Stimulated activated CD4-positive, alpha-beta T cell treated with anti-CD3 and anti-CD28 coated beads, Interleukin-1b, Interleukin-23, amount 100 ng/mL, for 4 hours (primary cell): ENCODE results near the gene RBFA.
"Not testable (repeated sequence)": the region's sequence is repeated elsewhere in the genome, so short reads cannot be mapped to it uniquely, and the experiment has no call there.

ENCODE experiments used
- DNase-seq, 2 donors: peaks; one replicate each; pipeline ENCODE4 v3.0.0-alpha.2; 2020; ENCODE audit warnings: low read depth in 2 of 2

The RBFA gene, protein sequence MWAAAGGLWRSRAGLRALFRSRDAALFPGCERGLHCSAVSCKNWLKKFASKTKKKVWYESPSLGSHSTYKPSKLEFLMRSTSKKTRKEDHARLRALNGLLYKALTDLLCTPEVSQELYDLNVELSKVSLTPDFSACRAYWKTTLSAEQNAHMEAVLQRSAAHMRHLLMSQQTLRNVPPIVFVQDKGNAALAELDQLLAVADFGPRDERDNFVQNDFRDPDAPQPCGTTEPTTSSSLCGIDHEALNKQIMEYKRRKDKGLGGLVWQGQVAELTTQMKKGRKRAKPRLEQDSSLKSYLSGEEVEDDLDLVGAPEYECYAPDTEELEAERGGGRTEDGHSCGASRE

DNA sequence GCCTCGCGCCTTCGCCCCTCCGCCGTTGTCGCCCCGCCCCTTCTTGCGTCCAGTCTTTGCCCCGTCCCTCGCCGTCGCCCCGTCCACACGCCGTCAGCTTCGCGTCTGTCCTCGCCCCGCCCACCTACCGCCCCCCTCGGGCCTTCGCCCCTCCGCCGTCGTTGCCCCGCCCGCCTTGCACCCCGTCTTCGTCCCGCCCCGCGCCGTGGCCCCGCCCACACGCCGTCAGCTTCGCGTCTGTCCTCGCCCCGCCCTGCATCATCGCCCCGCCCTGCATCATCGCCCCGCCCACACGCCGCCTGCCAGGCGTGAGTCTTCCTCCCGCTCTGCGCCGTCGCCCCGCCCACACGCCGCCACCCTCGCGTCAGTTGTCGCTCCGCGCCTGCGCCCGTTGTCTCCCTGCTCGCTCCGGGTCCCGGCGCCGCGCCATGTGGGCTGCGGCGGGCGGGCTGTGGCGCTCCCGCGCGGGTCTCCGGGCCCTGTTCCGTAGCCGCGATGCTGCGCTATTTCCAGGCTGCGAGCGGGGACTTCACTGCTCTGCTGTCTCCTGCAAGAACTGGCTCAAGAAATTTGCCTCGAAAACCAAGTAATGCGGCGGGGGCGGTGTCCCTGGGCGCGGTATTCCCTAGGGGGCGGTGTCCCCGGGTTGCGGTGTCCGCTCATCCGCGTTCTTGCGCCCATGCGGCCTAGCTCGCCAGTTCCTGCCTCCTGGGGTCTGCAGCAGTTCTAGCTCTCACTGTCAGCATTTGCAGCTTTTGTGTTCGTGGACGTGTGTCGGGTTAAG is at the start of gene RBFA:
TSS of gene RBFA (plus strand) at position 367 of the 784 bp plus-strand sequence. CDS start at position 429, 62 bp downstream.
- peak; percentile 100 for DNase-seq

DNA sequence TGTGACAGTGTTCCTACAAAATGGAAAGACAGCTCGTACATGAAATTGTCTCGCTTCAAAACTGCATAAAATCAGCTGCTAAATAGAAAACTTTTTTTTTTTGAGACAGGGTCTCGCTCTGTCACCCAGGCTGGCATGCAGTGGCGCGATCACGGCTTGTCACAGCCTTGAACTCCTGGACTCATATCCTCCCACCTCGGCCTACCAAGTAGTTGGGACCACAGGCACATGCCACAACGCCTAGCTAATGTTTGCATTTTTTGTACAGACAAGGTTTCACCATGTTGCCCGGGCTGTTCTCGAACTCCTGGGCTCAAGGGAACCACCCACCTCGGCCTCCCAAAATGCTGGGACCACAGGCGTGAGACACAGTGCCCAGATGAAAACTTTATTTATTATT is 49.1 kb upstream of the RBFA start:
- DNase-seq, result no peak

DNA sequence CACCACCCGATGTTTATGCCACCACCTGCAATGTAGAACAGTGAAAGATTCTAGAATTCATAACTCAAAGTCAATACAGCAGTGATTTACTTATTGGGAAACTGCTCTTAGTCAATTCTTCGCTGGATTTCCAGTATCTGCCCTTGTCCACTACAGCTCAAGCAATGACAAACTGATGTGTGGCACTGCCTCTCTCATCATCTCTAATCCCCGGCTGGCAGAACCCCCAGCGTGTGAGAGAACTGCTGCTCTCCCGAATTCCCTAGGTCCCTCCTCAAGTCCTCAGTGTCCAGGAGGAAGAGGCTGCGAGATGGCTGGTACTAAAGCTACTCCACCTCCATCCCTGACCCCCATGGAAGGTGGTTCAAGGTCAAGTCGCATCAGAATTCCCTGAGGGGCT is 47.5 kb upstream of the RBFA start:
- no peak for DNase-seq

DNA sequence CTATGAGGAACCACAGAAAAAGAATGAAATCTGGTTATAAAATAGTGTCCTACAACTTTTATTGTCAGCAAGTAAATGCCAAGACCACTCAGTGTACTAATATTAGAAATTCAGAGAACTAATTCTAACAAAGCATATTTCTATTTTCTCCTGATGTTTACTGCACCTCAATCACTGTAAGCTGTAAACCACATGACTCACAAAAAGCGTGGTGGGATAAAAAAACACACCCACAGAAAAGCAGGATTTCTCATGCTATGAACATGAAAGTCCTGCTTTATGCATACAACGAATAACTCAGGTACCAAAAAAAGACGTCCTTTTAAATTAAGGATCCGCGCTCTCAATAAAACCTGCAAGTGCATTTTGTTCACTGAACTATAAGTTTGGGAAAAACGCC is 46.7 kb upstream of the RBFA start:
- DNase-seq, result no peak

DNA sequence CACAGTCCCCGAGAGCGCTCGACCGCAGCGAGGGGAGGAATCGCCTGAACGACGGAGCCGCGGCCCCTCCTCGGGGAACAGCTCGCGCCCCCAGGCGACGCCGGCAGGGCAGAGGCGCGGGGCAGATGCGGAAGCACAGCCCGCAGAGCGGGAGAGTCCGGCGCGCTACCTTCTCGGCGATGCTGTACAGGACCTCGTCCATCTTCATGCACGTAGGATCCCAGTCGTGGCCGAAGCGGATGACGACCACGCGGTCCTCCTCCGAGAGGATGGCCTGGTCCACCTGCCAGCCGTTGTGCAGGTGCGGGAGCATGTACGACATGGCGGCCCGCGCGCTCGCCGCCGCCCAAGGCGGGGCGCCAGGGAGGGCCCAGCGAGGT is 46.2 kb upstream of the RBFA start:
- DNase-seq, result peak; percentile 24 to 52

DNA sequence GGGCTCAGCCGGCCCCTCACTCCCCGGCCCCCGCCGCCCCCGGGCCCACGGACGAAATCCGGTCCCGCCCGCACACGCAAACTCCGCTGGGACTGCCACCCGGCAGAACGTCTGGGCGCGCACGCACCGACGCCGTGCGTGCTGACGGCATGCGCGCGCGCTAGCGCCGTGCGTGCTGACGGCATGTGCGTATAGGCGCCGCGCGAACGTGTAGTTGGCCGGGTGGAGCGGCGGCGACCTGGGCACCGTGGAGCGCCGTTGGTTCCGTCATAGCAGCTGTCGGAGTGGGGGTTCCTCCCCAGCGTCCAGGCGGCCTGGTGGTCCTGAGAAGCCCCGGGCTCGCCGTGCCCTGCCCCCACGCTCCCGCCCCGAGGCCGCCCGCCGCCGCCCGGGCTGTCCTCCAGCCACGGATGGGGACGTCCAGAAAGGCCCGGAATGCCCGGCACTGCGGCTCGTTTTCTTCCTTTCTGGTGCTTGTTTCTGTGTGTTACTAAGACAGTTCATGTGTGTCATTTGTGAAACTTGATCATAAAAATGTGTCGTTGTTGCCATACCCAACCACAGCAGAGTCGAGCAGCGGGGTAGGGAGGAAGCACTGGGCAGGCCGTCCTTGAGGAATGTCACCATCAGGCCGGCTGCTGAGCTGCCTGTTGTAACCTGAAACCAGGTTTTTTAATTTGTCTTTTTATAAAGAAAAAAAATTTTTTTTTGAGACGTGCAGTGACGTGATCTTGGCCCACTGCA is 45.6 kb upstream of the RBFA start, which contains the start of gene TXNL4A:
TSS of gene TXNL4A (minus strand) at position 113 of the 744 bp plus-strand sequence. CDS start 171 bp downstream, outside the sequence.
- DNase-seq, result peak; percentile 75 to 80

DNA sequence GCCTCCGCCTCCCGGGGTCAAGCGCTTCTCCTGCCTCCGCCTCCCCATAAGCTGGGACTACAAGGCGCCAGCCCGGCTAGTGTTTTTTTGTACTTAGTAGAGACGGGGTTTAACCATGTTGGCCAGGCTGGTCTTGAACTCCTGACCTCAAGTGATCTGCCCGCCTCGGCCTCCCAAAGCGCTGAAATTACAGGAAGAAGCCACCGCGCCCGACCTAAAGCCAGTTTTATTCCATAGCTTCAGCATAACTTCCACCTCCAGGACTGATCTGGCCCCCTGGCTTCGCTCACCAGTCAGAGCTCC is 45.1 kb upstream of the RBFA start:
- no peak for DNase-seq

DNA sequence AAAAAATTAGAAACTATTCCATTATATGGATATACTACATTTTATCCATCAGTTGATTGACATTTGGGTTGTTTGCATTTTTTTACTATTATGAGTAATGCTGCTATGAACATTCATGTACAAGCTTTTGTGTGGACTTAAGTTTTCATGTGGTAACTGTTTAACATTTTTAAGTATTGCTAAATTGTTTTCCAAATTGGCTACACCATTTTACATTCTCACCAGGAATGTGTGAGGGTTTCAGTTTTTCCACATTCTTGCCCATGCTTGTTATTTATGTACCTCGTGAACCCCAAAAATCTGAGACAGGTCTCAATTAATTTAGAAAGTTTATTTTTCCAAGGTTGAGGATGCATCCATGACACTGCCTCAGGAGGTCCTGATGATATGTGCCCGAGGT is 42.7 kb upstream of the RBFA start:
- no peak for DNase-seq

DNA sequence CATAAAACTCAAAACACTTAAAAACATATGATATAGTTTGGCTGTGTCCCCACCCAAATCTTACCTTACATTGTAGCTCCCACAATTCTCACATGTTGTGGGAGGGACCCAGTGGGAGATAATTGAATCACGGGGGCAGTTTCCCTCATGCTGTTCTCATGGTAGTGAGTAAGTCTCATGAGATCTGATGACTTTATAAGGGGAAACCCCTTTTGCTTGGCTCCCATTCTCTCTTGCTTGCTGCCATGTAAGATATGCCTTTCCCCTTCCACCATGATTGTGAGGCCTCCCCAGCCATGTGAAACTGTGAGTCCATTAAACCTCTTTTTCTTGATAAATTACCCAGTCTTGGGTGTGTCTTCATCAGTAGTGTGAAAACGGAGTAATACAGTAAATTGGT is 34.5 kb upstream of the RBFA start:
- not testable (repeated sequence) for DNase-seq

DNA sequence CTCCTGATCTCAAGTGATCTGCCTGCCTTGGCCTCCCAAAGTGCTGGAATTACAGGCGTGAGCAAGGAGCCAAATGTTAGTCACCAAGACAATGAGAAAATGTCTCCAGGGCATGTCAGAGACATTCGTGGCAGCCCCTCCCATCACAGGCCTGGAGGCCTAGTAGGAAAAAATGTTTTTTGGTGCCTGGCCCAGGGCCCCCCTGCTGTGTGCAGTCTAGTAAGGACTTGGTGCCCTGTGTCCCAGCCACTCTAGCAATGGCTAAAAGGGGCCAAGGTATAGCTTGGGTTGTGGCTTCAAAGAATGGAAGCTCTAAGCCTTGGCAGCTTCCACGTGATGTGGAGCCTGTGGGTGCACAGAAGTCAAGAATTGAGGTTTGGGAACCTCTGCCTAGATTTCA is 33.4 kb upstream of the RBFA start:
- no peak for DNase-seq

DNA sequence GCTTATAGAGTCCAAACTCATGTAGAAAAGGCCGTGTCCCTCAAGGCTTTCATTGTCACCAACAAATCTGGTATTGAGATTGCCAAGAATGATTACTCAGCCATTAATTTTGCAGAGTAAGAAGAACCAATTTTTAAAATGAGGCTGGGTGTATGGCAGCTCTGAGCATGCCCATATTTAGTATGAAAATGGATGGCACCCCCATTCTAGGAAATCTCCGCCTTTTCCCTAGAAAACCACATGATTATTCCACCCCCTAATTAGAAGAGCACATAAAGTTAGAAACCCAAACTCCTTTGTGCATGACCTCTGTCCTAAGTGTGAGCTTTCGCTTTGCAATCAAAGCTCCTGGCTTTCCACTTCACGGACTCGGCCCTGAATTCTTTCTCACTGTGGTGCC is 31.8 kb upstream of the RBFA start:
- DNase-seq, result no peak

DNA sequence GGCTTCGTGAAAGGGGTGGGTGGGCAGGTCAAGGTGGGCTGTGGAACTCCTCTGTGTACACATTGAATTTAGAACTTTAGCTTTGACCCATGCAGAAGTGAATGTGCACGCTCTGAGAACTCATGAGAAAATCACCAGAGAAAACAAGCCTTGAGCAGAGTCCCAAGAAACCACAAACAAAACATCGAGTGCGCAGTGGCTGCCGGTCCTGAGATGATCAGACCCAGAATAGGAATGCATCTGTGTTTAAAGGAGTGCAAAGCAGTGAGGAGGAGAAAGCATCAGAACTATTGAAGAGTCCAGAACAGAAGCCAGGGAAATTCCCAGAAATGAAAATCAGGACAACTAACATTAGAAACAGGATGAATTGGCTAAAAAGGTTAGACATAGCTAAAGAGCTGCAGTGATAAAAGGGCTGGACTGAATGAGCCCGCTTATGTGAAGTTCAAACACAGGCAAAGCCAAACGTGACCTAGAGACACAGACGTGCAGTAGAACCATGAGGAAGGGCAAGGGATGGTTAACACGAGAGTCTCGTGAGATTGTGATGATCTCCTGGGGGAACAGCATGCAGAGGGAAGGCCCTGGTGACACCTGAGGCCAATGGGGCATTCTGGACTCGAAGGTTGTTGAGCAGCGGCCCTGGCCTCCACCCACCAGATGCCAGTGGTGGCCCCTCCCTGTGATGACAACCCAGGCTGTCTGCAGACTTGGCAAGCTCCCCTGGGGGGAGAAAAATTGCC is 29.5 kb upstream of the RBFA start:
- no peak for DNase-seq

DNA sequence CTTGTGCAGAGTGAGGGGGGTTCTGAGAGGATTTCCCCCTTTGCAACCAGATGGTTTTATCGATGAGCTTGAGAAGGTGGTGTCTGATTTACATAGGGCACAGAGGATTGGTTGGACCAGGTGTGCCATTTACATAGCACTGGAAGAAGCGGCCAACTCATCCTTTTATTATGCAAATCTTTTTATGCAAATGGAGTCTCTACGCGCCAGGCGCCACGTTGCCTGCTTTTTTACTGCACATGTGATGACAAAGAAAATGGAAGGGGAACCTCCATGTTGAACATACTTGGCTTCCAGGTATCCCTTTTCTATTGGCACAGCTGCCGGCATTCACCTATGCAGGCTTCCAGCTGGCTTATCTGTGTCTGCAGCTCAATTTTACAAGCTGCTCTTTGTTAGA is 27.5 kb upstream of the RBFA start:
- DNase-seq, result no peak

DNA sequence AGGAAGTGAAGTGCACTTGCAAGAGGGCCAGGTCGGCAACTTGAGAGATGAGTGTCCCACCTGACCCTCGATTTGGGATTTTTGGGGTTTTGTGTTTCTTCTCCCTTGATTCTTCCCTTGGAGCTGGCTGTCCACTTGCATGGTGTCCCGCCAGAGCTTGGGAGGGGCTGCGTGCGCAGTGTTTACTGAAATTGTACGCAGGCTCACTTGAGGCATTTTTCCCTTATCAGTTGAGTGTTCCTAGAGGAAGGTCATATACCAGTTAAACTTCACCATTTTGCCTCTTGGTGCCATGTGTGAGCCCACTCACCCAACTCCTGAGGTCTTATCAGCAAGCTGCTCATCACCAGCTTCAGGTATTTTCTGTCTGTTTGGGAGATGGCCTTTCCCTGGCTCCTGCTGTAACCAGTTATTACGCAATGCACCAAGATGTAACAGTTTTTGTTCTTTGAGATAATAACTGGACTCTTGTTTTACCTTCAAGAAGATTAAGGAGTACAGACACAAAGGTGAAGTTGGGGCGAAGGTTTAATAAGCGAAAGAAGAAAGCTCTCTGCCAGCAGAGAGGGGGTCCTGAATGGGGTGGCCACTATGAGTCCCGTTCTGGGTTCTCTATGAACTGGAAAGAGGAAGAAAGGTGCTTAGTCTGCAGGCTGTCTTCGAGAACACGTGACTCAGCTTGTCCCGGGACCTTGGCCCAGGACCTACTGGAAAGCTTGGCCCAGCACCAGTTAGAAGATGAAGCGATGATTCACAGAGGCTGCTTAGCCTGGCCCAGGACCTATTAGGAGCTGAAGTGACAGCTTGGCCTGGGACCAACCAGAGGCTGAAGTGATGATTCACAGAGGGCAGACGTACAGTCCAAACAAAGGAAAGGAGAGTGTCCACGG is 24.3 kb upstream of the RBFA start:
- no peak for DNase-seq

DNA sequence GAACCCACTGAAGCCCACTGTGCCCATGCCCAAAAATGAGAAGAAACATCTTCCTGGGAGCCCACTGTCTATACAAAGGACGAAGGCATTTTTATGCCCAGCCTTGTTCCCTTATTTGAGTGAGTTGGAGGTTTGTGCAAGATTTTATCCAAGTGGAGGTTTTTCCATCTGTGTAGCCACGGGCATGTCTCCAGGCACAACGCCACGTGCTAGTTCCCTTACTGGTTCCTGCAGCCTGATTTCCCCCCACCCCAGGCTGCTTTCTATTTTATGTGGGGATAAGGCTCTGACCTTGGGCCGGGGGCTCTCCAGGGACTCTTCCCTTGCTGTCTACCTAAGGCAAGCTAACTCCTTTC is 23.7 kb upstream of the RBFA start:
- DNase-seq, result no peak

DNA sequence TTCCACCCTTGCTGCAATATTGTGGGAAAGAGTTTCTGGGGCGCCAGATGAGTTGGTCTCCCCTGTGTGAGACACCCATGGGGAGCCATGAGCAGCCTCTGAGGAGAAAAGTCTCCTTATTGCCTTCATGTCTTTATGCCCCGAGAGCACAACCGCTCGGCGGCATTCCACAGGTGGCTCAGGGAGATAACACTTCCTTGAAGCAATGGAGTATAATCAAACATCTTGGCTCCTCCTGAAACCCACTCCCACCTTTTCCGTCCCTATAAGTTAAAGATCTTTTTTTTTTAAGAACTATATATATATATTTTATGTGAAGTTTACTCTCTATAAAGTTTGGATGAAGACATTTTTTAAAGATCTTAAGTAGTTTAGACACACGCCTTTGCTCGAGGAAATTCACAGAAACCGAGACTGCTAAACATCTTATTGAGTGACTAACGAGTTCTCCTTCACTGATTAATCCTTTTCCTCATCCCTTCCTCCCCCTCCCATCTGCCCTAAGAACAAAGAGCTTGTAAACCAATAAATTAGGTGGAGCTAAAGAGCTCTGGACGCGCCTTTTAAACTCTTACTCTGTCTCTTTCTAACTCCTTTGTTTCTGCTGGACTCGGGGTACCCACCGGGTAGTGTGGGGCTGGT is 22.6 kb upstream of the RBFA start:
- not testable (repeated sequence) for DNase-seq

DNA sequence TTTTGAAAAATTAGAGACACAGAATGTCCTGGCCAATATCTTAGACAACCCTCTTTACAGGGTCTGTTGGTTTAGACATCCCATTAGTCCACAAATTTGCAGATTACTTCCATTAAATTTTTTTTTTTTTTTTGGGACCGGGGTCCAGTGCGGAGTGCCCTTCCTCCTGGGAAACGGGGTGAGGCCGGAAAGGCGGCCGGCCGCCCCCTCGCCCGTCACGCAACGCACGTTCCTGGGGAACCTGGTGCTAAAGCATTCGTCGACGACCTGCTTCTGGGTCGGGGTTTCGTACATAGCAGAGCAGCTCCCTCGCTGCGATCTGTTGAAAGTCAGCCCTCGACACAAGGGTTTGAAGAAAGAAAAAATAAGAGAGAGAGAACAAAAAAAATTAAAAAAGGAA is 21.5 kb upstream of the RBFA start:
- DNase-seq, result no peak

DNA sequence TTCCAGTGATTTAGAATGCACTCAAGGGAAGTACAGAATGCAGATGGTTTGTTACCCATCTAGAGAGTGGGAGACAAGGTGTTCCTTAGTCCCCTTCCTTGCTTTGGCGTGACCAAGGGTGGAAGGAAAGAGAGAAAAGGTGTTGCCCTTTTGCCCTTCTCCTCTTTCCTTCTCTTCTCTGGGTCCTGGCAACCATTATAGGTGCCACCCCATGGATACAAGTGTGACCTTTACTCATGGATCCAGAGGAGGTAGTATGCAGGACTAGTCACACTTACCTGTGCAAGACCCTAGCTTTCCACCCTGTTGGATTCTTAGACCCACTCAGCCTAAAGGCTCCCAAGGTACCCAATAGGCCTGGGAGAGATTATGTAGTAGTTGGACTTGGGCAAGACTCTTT is 11.6 kb upstream of the RBFA start:
- DNase-seq, result no peak

DNA sequence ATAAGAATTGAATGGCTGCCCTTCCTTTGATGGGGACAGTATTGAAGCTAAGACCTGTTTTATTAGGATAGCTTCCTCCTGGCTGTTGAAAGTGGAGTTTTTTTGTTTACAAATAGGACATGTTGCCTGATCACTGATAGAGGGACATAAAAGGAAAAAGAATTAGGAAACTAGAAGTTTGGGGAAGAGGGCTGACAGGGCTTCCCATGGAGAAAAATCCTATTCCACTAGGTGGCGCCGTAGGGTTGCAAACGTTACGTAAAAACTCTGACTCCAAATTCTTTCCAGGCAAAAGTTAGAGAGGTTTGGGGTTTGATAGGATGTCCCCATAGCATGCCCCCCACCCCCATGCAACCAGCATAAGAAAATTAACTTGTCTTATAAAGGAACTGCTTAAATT is 11.1 kb upstream of the RBFA start:
- DNase-seq, result no peak

DNA sequence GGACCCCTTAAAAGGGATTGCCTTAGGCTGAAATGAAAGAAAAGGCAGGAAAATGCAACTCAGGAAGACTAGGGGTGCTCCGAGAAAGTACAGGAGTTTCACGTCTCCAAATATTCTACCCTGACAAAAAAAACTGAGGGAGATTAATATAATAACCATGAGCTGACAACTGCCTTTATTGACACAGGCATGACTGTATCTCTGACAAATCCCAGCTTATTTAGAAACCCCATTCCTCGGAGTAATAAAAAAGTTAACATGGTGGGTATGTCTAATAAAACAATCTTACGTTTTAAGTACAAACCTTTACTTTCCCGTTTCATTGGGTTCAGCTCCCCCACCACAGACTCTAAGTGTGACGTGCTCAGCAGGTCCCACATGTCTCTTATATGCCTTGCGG is 7.9 kb upstream of the RBFA start:
- no peak for DNase-seq

DNA sequence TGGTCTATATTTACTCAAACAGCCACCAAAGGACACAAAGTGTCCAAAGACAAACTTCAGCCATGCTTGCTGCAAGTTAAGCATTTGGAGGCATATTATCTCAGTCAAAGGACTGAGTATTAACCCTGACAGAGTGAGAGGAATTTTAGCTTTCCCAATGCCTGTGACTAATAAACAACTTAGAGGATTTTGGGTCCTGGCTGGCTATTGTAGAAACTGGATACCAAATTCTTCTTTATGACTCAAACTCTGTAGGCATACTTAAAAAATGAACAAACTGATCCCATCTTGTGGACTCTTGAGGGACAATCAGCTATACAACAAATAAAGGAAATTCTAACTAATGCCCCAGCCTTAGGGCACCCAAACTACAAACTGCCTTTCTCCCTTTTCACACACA is 6.5 kb upstream of the RBFA start:
- not testable (repeated sequence) for DNase-seq
